ENCODE data around the gene AGAP1.

DNA sequence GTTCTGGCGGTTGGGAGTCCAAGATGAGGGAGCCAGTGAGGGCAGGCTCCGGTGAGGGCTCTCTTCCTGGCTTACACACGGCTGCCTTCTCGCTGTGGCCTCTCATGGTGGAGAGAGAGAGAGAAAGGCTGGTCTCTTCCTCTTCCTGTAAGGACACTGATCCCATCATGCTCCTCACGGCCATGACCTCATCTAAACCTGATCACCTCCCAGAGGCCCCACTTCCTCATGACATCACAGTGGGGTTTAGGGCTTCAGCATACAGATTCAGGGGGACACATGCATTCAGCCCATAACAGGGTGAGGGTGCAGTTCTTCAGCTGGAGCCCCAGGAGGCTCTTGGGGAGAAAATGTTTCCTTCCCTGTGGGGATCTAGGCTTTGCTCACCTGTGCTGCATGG, 29.2 kb downstream of the AGAP1 start:
- no peak for TF ChIP-seq POLR2AphosphoS5 (IDR thresholded peaks at IDR 0.05)
- TF ChIP-seq, protein P1, sequence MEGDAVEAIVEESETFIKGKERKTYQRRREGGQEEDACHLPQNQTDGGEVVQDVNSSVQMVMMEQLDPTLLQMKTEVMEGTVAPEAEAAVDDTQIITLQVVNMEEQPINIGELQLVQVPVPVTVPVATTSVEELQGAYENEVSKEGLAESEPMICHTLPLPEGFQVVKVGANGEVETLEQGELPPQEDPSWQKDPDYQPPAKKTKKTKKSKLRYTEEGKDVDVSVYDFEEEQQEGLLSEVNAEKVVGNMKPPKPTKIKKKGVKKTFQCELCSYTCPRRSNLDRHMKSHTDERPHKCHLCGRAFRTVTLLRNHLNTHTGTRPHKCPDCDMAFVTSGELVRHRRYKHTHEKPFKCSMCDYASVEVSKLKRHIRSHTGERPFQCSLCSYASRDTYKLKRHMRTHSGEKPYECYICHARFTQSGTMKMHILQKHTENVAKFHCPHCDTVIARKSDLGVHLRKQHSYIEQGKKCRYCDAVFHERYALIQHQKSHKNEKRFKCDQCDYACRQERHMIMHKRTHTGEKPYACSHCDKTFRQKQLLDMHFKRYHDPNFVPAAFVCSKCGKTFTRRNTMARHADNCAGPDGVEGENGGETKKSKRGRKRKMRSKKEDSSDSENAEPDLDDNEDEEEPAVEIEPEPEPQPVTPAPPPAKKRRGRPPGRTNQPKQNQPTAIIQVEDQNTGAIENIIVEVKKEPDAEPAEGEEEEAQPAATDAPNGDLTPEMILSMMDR (IDR thresholded peaks at IDR 0.05): no peak
- no peak for TF ChIP-seq POLR2A (IDR thresholded peaks at IDR 0.05)

Data from sigmoid colon (tissue), 4 donors.